HepG2 (cell line): ENCODE measurements around the gene STIMATE. TPM values are rescaled to one million over a fixed set of nuclear protein-coding genes. Genes with fewer than 3 reads are reported as not detected.
A peak's percentile ranks its signal among the peaks of the same experiment; 100 is the strongest.

ENCODE experiments used
- ATF6 ChIP-seq: sonication (generic); formaldehyde crosslinking; conservative IDR thresholded peaks from 2 replicates; pipeline ENCODE4 v1.4.0; 2020; ENCODE audit warnings: missing genetic modification reagents
- CREBL2 ChIP-seq: sonication (generic); formaldehyde crosslinking; IDR thresholded peaks from 2 replicates; pipeline ENCODE4 v1.8.1; 2023; ENCODE audit warnings: missing genetic modification reagents, mild to moderate bottlenecking, borderline replicate concordance
- HHEX ChIP-seq: IDR thresholded peaks from 2 replicates; pipeline ENCODE4 v1.6.1; 2016; ENCODE audit warnings: control low read depth
- JUNB ChIP-seq: sonication (generic); formaldehyde crosslinking; IDR thresholded peaks from 2 replicates; pipeline ENCODE4 v1.8.0; 2022; ENCODE audit warnings: missing genetic modification reagents, mild to moderate bottlenecking, borderline replicate concordance
- MEF2D ChIP-seq: sonication (generic); formaldehyde crosslinking; IDR thresholded peaks from 2 replicates; pipeline ENCODE4 v1.5.1; 2020; ENCODE audit warnings: mild to moderate bottlenecking, missing genetic modification reagents
- POLR2A ChIP-seq, 2 experiments: IDR thresholded peaks; 2 replicates each; pipeline ENCODE4 v1.6.1; 2011; ENCODE audit warnings: low read depth in 2 of 2, low read length in 2 of 2, mild to moderate bottlenecking in 1 of 2, moderate library complexity in 1 of 2; ENCODE audit not compliant: insufficient read depth in 1 of 2
- RNF219 ChIP-seq: sonication (generic); formaldehyde crosslinking; IDR thresholded peaks from 2 replicates; pipeline ENCODE4 v1.5.0; 2020; ENCODE audit warnings: mild to moderate bottlenecking, missing genetic modification reagents
- SP4 ChIP-seq: sonication (generic); formaldehyde crosslinking; IDR thresholded peaks from 2 replicates; pipeline ENCODE4 v1.8.1; 2023; ENCODE audit warnings: mild to moderate bottlenecking, missing genetic modification reagents
- SYNCRIP ChIP-seq: fragments of 200-400 bp; formaldehyde crosslinking; IDR thresholded peaks from 2 replicates; pipeline ENCODE4 v1.6.1; 2018; ENCODE audit warnings: mild to moderate bottlenecking, low read depth, low read length; ENCODE audit not compliant: insufficient read depth
- ZFP62 ChIP-seq: sonication (generic); formaldehyde crosslinking; IDR thresholded peaks from 2 replicates; pipeline ENCODE4 v1.4.0; 2020; ENCODE audit warnings: missing genetic modification reagents
- ZNF331 ChIP-seq: sonication (generic); formaldehyde crosslinking; IDR thresholded peaks from 2 replicates; pipeline ENCODE4 v1.4.0; 2020; ENCODE audit warnings: missing genetic modification reagents
- ZNF747 ChIP-seq: sonication (generic); formaldehyde crosslinking; IDR thresholded peaks from 2 replicates; pipeline ENCODE4 v1.8.1; 2023; ENCODE audit warnings: missing genetic modification reagents, mild to moderate bottlenecking, borderline replicate concordance
- polyA plus RNA-seq, 8 experiments: library from polyadenylated mRNA; depleted of rRNA in 3 of 8; stranded (reverse) in 7 of 8; unstranded in 1 of 8; fragments of >200 nt; fragmentation: Illumina TruSeq in 4 of 8; extraction: Trizol in 4 of 8; gene quantifications; 2 replicates each; pipeline versions ENCODE4 v1.2.1 to v1.2.3, GENCODE V29; 2011 to 2016; ENCODE audit warnings: low read depth in 4 of 8, missing spikeins in 1 of 8, mixed read lengths in 1 of 8; ENCODE audit not compliant: insufficient read depth in 1 of 8
- total RNA-seq, 5 experiments: library from RNA; depleted of rRNA; stranded (reverse); fragments of >200 nt; fragmentation: Illumina TruSeq; extraction: Trizol; gene quantifications; 2 replicates each; pipeline ENCODE4 v1.2.3, GENCODE V29; 2016; ENCODE audit warnings: low read depth in 1 of 5
- TF ChIP-seq, protein P1 (sequence below): sonication (generic); formaldehyde crosslinking; IDR thresholded peaks from 2 replicates; pipeline ENCODE4 v1.5.0; 2020; ENCODE audit warnings: missing genetic modification reagents
- TF ChIP-seq, protein P2 (sequence below): sonication (generic); formaldehyde crosslinking; IDR thresholded peaks from 2 replicates; pipeline ENCODE4 v1.4.0; 2020; ENCODE audit warnings: missing genetic modification reagents
- TF ChIP-seq, protein P3 (sequence below): sonication (generic); formaldehyde crosslinking; IDR thresholded peaks from 2 replicates; pipeline ENCODE4 v1.4.0; 2020; ENCODE audit warnings: mild to moderate bottlenecking, missing genetic modification reagents
- TF ChIP-seq, protein P4 (sequence below): IDR thresholded peaks from 2 replicates; pipeline ENCODE4 v1.6.1; 2016; ENCODE audit warnings: mild to moderate bottlenecking

STIMATE gene
- total and polyA plus RNA-seq, 2 of the 13 experiments (the other 11 are each of a cell fraction or from before 2014, with no cell fraction given): 5.7 to 11.7 TPM

DNA sequence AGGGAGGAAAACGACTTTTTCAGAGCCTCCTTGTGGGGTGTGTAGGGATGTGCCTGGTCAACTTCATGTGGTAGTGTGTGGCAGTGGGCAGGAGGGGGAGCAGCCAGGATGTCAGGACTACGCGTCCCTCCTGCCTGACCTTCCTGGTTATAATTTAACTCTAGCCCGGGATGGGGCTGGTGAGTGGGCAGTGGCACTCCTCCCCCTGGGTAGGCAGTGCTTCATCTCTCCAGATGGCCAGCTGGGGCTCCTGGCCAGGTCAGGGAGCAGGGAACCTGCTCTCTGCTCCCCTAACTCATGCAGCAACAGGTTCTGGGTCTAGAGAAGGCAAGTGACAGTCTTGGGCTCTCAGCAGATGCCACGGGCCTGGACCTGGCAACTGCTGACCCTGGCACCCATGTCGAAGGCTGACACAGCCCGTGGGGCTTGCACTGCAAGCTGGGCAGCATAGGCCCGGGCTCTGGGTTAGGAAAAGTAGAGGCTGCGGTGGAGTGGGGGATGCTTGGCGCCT, 69.4 kb downstream of the STIMATE start (continued):
- TF ChIP-seq ZFP62 (no peak), HHEX (CRISPR knock-in tag) (no peak), CREBL2 (CRISPR knock-in tag) (no peak), ATF6 (CRISPR knock-in tag) (no peak), POLR2A (IDR thresholded peaks at IDR 0.05; ENCODE audit: insufficient read depth in 1 of 2, low read depth in 2 of 2, low read length in 2 of 2) (peak in 1 of 2 experiments; percentile 47; a peak in 1 of 4 replicates), JUNB (CRISPR knock-in tag) (no peak), ZNF331 (0 out of 2 replicates have a peak, but pooled peaks have one; percentile 13), RNF219 (CRISPR knock-in tag) (no peak), ZNF747 (no peak), SP4 (CRISPR knock-in tag) (peak; percentile 58; the same call in 1 of the 2 replicates), MEF2D (0 out of 2 replicates have a peak, but pooled peaks have one; percentile 14), SYNCRIP (no peak)
- TF ChIP-seq, protein P1, sequence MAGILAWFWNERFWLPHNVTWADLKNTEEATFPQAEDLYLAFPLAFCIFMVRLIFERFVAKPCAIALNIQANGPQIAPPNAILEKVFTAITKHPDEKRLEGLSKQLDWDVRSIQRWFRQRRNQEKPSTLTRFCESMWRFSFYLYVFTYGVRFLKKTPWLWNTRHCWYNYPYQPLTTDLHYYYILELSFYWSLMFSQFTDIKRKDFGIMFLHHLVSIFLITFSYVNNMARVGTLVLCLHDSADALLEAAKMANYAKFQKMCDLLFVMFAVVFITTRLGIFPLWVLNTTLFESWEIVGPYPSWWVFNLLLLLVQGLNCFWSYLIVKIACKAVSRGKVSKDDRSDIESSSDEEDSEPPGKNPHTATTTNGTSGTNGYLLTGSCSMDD (CRISPR knock-in tag): no peak
- TF ChIP-seq, protein P2, sequence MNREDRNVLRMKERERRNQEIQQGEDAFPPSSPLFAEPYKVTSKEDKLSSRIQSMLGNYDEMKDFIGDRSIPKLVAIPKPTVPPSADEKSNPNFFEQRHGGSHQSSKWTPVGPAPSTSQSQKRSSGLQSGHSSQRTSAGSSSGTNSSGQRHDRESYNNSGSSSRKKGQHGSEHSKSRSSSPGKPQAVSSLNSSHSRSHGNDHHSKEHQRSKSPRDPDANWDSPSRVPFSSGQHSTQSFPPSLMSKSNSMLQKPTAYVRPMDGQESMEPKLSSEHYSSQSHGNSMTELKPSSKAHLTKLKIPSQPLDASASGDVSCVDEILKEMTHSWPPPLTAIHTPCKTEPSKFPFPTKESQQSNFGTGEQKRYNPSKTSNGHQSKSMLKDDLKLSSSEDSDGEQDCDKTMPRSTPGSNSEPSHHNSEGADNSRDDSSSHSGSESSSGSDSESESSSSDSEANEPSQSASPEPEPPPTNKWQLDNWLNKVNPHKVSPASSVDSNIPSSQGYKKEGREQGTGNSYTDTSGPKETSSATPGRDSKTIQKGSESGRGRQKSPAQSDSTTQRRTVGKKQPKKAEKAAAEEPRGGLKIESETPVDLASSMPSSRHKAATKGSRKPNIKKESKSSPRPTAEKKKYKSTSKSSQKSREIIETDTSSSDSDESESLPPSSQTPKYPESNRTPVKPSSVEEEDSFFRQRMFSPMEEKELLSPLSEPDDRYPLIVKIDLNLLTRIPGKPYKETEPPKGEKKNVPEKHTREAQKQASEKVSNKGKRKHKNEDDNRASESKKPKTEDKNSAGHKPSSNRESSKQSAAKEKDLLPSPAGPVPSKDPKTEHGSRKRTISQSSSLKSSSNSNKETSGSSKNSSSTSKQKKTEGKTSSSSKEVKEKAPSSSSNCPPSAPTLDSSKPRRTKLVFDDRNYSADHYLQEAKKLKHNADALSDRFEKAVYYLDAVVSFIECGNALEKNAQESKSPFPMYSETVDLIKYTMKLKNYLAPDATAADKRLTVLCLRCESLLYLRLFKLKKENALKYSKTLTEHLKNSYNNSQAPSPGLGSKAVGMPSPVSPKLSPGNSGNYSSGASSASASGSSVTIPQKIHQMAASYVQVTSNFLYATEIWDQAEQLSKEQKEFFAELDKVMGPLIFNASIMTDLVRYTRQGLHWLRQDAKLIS (CRISPR knock-in tag): no peak
- TF ChIP-seq, protein P3, sequence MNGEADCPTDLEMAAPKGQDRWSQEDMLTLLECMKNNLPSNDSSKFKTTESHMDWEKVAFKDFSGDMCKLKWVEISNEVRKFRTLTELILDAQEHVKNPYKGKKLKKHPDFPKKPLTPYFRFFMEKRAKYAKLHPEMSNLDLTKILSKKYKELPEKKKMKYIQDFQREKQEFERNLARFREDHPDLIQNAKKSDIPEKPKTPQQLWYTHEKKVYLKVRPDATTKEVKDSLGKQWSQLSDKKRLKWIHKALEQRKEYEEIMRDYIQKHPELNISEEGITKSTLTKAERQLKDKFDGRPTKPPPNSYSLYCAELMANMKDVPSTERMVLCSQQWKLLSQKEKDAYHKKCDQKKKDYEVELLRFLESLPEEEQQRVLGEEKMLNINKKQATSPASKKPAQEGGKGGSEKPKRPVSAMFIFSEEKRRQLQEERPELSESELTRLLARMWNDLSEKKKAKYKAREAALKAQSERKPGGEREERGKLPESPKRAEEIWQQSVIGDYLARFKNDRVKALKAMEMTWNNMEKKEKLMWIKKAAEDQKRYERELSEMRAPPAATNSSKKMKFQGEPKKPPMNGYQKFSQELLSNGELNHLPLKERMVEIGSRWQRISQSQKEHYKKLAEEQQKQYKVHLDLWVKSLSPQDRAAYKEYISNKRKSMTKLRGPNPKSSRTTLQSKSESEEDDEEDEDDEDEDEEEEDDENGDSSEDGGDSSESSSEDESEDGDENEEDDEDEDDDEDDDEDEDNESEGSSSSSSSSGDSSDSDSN (CRISPR knock-in tag): 0 out of 2 replicates have a peak, but pooled peaks have one; percentile 23
- TF ChIP-seq, protein P4, sequence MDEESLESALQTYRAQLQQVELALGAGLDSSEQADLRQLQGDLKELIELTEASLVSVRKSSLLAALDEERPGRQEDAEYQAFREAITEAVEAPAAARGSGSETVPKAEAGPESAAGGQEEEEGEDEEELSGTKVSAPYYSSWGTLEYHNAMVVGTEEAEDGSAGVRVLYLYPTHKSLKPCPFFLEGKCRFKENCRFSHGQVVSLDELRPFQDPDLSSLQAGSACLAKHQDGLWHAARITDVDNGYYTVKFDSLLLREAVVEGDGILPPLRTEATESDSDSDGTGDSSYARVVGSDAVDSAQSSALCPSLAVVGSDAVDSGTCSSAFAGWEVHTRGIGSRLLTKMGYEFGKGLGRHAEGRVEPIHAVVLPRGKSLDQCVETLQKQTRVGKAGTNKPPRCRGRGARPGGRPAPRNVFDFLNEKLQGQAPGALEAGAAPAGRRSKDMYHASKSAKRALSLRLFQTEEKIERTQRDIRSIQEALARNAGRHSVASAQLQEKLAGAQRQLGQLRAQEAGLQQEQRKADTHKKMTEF (CRISPR knock-in tag): peak; percentile 59
